ENCODE results near the gene NEUROG2. TPM values are rescaled to one million over a fixed set of nuclear protein-coding genes. Genes with fewer than 3 reads are reported as not detected.
"Not testable (repeated sequence)": the region's sequence is repeated elsewhere in the genome, so short reads cannot be mapped to it uniquely, and the experiment has no call there.

The NEUROG2 gene
- total RNA-seq, 1 experiment from 2014 or later = not detected

- Histone ChIP-seq H3K27ac (ENCODE audit: low read depth, low read length, poor library complexity, severe bottlenecking) (no peak overlapping the region), H3K9me3 (ENCODE audit: low read depth, low read length, poor library complexity, severe bottlenecking) (peaks cover 6% of the 10 kb centered on the region), H3K4me1 (ENCODE audit: insufficient read depth, low read length, poor library complexity, severe bottlenecking) (peaks cover 6% of the 10 kb centered on the region), H3K27me3 (replicated peaks; ENCODE audit: insufficient read depth, low read depth, low read length, poor library complexity) (peaks cover 47% of the 10 kb centered on the region), H3K36me3 (ENCODE audit: insufficient read depth, low read length, poor library complexity, severe bottlenecking) (no peaks in the 10 kb centered on the region), H3K4me3 (ENCODE audit: low read depth, low read length, poor library complexity, severe bottlenecking) (peak overlapping the region; percentile 50)
- CTCF ChIA-PET = interaction anchor here (0.5 to 2.0 kb wide), 5 partner anchors 8 to 243 kb away, joined by 3 to 9 read pairs (median 4); no protein-coding TSS in a partner anchor
- no TSS peak for BruUV-seq (replicated peaks)
- intact Hi-C loops (cut with micrococcal nuclease; ENCODE audit: unreplicated experiment) = loop anchor here (1.0 to 10.0 kb wide), 5 partner anchors 181 to 426 kb away; no protein-coding TSS in a partner anchor
- TF ChIP-seq CTCF (conservative IDR thresholded peaks at IDR 0.05; ENCODE audit: low read depth, low read length) (peak; percentile 58), EZH2 (IDR thresholded peaks at IDR 0.05; ENCODE audit: borderline replicate concordance, low read depth, low read length, poor library complexity, severe bottlenecking) (no peak)
- POLR2A ChIA-PET (ENCODE audit: low non-redundant PET) = no interaction called here
- peak; percentile 72 for DNase-seq (ENCODE audit: low spot score)
These were observed 7.2 kb upstream of the NEUROG2 start for GRCh38 chr4:112523008-112523721.

DNA sequence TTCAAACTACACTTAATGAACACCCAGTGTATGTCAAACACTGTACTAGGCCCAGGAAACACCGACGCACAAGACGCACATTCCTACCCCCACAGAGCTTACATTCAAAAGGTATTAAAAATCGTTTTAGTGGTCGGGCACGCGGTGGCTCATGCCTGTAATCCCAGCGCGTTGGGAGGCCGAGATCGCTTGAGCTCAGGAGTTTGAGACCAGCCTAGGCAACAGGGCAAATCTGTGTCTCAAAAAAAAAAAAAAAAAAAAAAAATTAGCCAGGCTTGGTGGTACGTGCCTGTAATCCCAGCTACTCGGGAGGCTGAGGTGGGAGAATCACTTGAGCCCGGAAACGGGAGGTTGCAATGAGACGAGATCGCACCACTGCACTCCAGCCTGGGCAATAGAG, 6.5 kb upstream of the NEUROG2 start:
- POLR2A ChIA-PET (ENCODE audit: low non-redundant PET); H3K27ac ChIP-seq (ENCODE audit: low read depth, low read length, poor library complexity, severe bottlenecking); BruUV-seq (replicated peaks); DNase-seq (ENCODE audit: low spot score); H3K9me3 ChIP-seq (ENCODE audit: low read depth, low read length, poor library complexity, severe bottlenecking); H3K4me3 ChIP-seq (ENCODE audit: low read depth, low read length, poor library complexity, severe bottlenecking); H3K4me1 ChIP-seq (ENCODE audit: insufficient read depth, low read length, poor library complexity, severe bottlenecking); H3K36me3 ChIP-seq (ENCODE audit: insufficient read depth, low read length, poor library complexity, severe bottlenecking): not testable (repeated sequence)
- CTCF ChIA-PET = interaction anchor here (0.5 to 2.0 kb wide), 5 partner anchors 9 to 243 kb away, joined by 3 to 9 read pairs (median 4); no protein-coding TSS in a partner anchor
- intact Hi-C loops (cut with micrococcal nuclease; ENCODE audit: unreplicated experiment) = loop anchor here (5.0 to 10.0 kb wide), 4 partner anchors 180 to 425 kb away; no protein-coding TSS in a partner anchor
- H3K27me3 ChIP-seq (replicated peaks; ENCODE audit: insufficient read depth, low read depth, low read length, poor library complexity) = peaks cover 54% of the 10 kb centered on the region

DNA sequence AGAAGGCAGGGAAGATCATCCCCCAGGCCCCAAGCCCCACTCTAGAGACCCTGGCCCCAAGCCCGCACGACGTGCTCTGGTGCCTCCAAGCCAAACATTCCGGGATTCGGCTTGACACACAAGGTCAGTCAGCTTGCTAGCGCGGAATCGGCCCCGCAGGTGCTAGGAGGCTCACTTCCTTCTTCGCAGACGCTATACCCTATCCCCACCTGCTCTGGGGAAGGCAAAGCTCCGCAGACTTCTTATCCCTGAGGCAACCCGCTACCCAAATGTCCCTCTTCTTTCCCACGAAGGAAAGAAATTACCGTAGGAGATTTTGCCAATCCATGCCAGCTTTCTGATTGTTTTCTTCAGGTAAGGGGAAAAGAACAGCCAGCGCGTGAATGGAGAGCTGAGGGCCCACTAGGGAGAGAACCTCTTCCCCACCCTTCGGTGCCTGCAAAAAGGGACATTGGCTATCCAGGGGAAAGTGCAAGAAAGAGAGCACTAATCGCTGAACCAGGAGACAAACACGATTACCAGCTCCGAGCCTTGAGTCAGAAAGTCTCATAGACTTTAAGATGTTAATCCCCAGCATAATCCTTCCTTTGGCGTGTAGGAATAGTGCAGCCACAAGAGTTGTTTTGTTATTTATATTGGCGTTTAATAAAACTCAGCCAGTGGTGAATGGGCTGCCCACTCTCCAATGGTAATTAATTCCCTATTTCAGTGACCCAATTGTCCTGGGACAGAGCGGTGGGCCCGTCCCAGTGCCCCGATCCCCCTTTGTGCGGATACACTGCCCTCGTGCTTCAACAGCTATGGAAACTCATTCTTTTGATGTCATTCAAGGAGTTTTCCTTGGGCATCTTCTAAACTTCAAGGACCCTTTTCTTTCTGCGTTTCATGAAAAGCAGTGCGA, 5.4 kb upstream of the NEUROG2 start:
- H3K36me3 ChIP-seq (ENCODE audit: insufficient read depth, low read length, poor library complexity, severe bottlenecking) = no peaks in the 10 kb centered on the region
- H3K9me3 ChIP-seq (ENCODE audit: low read depth, low read length, poor library complexity, severe bottlenecking) = peaks cover 6% of the 10 kb centered on the region
- BruUV-seq (replicated peaks) = no TSS peak
- H3K27me3 ChIP-seq (replicated peaks; ENCODE audit: insufficient read depth, low read depth, low read length, poor library complexity) = peaks cover 65% of the 10 kb centered on the region
- H3K4me3 ChIP-seq (ENCODE audit: low read depth, low read length, poor library complexity, severe bottlenecking) = no peak overlapping the region
- H3K27ac ChIP-seq (ENCODE audit: low read depth, low read length, poor library complexity, severe bottlenecking) = no peak overlapping the region
- H3K4me1 ChIP-seq (ENCODE audit: insufficient read depth, low read length, poor library complexity, severe bottlenecking) = peaks cover 19% of the 10 kb centered on the region
- intact Hi-C loops (cut with micrococcal nuclease; ENCODE audit: unreplicated experiment) = loop anchor here (5.0 to 10.0 kb wide), 4 partner anchors 179 to 424 kb away; no protein-coding TSS in a partner anchor
- no peak for TF ChIP-seq EZH2 (IDR thresholded peaks at IDR 0.05; ENCODE audit: borderline replicate concordance, low read depth, low read length, poor library complexity, severe bottlenecking)
- TF ChIP-seq CTCF (conservative IDR thresholded peaks at IDR 0.05; ENCODE audit: low read depth, low read length) = no peak
- CTCF ChIA-PET = no interaction called here
- POLR2A ChIA-PET (ENCODE audit: low non-redundant PET) = no interaction called here
- DNase-seq (ENCODE audit: low spot score) = no peak
